MM.1S (cell line): ENCODE results near the gene RAPGEF4.
"Not testable (repeated sequence)": the region's sequence is repeated elsewhere in the genome, so short reads cannot be mapped to it uniquely, and the experiment has no call there.

ENCODE experiments used
- DNase-seq: peaks from one replicate; pipeline ENCODE4 v3.0.0-alpha.2; 2015
- H2AFZ ChIP-seq: fragments of 300-600 bp; sonication (generic); 2 replicates; pipeline ENCODE4 v1.6.0; 2016; ENCODE audit warnings: antibody characterized with exemption, low read length
- H3F3A ChIP-seq: fragments of 300-600 bp; sonication (generic); 2 replicates; pipeline ENCODE4 v1.6.1; 2016; ENCODE audit warnings: mild to moderate bottlenecking, antibody characterized with exemption, low read length, moderate library complexity, mixed read lengths; ENCODE audit not compliant: insufficient read depth
- H3K27ac ChIP-seq: fragments of 300-600 bp; sonication (generic); 2 replicates; pipeline ENCODE4 v1.5.1; 2016; ENCODE audit warnings: mild to moderate bottlenecking, low read length
- H3K27me3 ChIP-seq: fragments of 300-600 bp; sonication (generic); replicated peaks from 2 replicates; pipeline ENCODE4 v1.6.0; 2016; ENCODE audit warnings: low read length; ENCODE audit not compliant: insufficient read depth
- H3K36me3 ChIP-seq: fragments of 300-600 bp; sonication (generic); replicated peaks from 2 replicates; pipeline ENCODE4 v1.6.1; 2016; ENCODE audit warnings: mild to moderate bottlenecking, low read length, mixed read lengths; ENCODE audit not compliant: insufficient read depth
- H3K4me1 ChIP-seq: fragments of 300-600 bp; sonication (generic); 2 replicates; pipeline ENCODE4 v1.6.1; 2016; ENCODE audit warnings: low read length, mixed read lengths
- H3K4me2 ChIP-seq: fragments of 300-600 bp; sonication (generic); 2 replicates; pipeline ENCODE4 v1.6.0; 2016; ENCODE audit warnings: low read depth, low read length
- H3K4me3 ChIP-seq: fragments of 300-600 bp; sonication (generic); 2 replicates; pipeline ENCODE4 v1.5.1; 2016; ENCODE audit warnings: low read length, mixed read lengths
- H3K79me2 ChIP-seq: fragments of 300-600 bp; sonication (generic); 2 replicates; pipeline ENCODE4 v1.6.1; 2016; ENCODE audit warnings: mixed run types, low read length, mixed read lengths
- H3K9ac ChIP-seq: fragments of 300-600 bp; sonication (generic); 2 replicates; pipeline ENCODE4 v1.6.1; 2016; ENCODE audit warnings: low read length, mixed read lengths
- H3K9me2 ChIP-seq: fragments of 300-600 bp; sonication (generic); replicated peaks from 2 replicates; pipeline ENCODE4 v1.6.1; 2016; ENCODE audit warnings: mild to moderate bottlenecking, low read length, mixed read lengths; ENCODE audit not compliant: insufficient read depth
- H3K9me3 ChIP-seq: fragments of 300-600 bp; sonication (generic); replicated peaks from 2 replicates; pipeline ENCODE4 v1.6.1; 2016; ENCODE audit warnings: mild to moderate bottlenecking, low read length, mixed read lengths; ENCODE audit not compliant: insufficient read depth
- H4K20me1 ChIP-seq: fragments of 300-600 bp; sonication (generic); 2 replicates; pipeline ENCODE4 v1.6.1; 2016; ENCODE audit warnings: mild to moderate bottlenecking, low read length, moderate library complexity, mixed read lengths; ENCODE audit not compliant: insufficient read depth
- EZH2 ChIP-seq: fragments of 300-600 bp; sonication (generic); optimal IDR thresholded peaks from 2 replicates; pipeline ENCODE3; 2017; ENCODE audit warnings: low read depth, mild to moderate bottlenecking, antibody characterized with exemption, low read length, mixed read lengths
- EZH2phosphoT487 ChIP-seq: fragments of 300-600 bp; sonication (generic); IDR thresholded peaks from 2 replicates; pipeline ENCODE4 v1.6.1; 2018; ENCODE audit warnings: antibody characterized with exemption, low read length
- TF ChIP-seq, protein P1 (sequence below): fragments of 300-600 bp; sonication (generic); IDR thresholded peaks from 2 replicates; pipeline ENCODE4 v1.5.1; 2016; ENCODE audit warnings: antibody characterized with exemption, low read length, mixed read lengths

RAPGEF4 gene

DNA sequence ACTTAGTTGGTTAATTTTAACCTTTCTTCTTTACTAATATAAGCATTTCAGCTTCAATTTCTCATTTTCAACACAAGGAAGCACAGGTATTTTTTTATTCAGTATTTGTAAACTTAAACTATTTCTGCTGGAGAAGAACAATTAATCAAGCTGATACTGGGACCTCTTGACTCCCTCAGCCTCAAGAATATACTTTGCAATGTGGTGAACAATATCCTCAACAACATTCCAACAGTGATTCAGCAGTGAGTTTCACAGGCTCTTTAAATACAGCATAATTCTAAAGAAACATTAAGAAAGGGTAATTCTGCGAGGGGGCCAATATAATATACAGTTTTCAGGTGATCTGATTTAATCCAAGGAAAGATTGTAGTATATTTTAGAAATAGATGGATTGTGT lies 10.0 kb downstream of the RAPGEF4 start:
- H3K9ac ChIP-seq, result no peak overlapping the region
- H3K27me3 ChIP-seq, result no peaks in the 10 kb centered on the region
- no peaks in the 10 kb centered on the region for H3K79me2 ChIP-seq
- H2AFZ ChIP-seq, result no peak overlapping the region
- H3K4me2 ChIP-seq, result no peak overlapping the region
- no peaks in the 10 kb centered on the region for H3K36me3 ChIP-seq
- no peaks in the 10 kb centered on the region for H3K9me2 ChIP-seq
- no peak for DNase-seq
- H3K9me3 ChIP-seq, result no peaks in the 10 kb centered on the region
- H3K27ac ChIP-seq, result no peak overlapping the region
- H3K4me1 ChIP-seq, result no peaks in the 10 kb centered on the region
- H4K20me1 ChIP-seq, result no peaks in the 10 kb centered on the region
- no peak for TF ChIP-seq EZH2
- TF ChIP-seq, protein P1, sequence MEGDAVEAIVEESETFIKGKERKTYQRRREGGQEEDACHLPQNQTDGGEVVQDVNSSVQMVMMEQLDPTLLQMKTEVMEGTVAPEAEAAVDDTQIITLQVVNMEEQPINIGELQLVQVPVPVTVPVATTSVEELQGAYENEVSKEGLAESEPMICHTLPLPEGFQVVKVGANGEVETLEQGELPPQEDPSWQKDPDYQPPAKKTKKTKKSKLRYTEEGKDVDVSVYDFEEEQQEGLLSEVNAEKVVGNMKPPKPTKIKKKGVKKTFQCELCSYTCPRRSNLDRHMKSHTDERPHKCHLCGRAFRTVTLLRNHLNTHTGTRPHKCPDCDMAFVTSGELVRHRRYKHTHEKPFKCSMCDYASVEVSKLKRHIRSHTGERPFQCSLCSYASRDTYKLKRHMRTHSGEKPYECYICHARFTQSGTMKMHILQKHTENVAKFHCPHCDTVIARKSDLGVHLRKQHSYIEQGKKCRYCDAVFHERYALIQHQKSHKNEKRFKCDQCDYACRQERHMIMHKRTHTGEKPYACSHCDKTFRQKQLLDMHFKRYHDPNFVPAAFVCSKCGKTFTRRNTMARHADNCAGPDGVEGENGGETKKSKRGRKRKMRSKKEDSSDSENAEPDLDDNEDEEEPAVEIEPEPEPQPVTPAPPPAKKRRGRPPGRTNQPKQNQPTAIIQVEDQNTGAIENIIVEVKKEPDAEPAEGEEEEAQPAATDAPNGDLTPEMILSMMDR, result no peak
- TF ChIP-seq EZH2phosphoT487, result no peak
- H3K4me3 ChIP-seq, result no peak overlapping the region
- H3F3A ChIP-seq, result no peaks in the 10 kb centered on the region

DNA sequence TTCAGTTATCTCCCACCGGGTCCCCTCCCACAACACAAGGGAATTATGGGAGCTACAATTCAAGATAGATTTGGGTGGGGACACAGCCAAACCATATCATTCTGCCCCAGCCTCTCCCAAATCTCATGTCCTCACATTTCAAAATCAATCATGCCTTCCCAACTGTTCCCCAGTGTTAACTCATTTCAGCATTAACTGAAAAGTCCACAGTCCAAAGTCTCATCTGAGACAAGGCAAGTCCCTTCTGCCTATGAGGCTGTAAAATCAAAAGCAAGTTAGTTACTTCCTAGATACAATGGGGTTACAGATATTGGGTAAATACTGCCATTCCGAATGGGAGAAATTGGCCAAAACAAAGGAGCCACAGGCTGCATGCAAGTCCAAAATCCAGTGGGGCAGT lies 12.9 kb downstream of the RAPGEF4 start:
- H3K9me2 ChIP-seq, H3K9ac ChIP-seq, H3K36me3 ChIP-seq, H3K27ac ChIP-seq, H3F3A ChIP-seq, H2AFZ ChIP-seq, H3K4me3 ChIP-seq, H3K4me1 ChIP-seq, H3K79me2 ChIP-seq, H3K9me3 ChIP-seq, H4K20me1 ChIP-seq, H3K4me2 ChIP-seq, H3K27me3 ChIP-seq, DNase-seq: not testable (repeated sequence)

DNA sequence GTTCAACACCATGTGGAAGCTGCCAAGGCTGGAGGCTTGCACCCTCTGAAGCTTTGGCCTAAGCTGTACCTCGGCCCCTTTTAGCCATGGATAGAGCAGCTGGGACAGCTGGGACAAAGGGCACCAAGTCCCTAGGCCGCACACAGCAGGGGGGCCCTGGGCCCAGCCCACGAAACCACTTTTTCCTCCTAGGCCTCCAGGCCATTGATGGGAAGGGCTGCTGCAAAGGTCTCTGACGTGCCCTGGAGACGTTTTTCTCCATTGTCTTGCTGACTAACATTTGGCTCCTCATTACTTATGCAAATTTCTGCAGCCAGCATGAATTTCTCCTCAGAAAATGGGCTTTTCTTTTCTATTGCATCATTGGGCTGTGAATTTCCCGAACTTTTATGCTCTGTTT lies 13.7 kb downstream of the RAPGEF4 start:
- H3K79me2 ChIP-seq, result no peaks in the 10 kb centered on the region
- no peak overlapping the region for H2AFZ ChIP-seq
- DNase-seq, result no peak
- no peak overlapping the region for H3K9ac ChIP-seq
- H3K27me3 ChIP-seq, result no peaks in the 10 kb centered on the region
- H3K27ac ChIP-seq, result no peak overlapping the region
- H4K20me1 ChIP-seq, result no peaks in the 10 kb centered on the region
- H3F3A ChIP-seq, result no peaks in the 10 kb centered on the region
- no peaks in the 10 kb centered on the region for H3K9me2 ChIP-seq
- no peaks in the 10 kb centered on the region for H3K36me3 ChIP-seq
- no peaks in the 10 kb centered on the region for H3K9me3 ChIP-seq
- no peaks in the 10 kb centered on the region for H3K4me1 ChIP-seq
- H3K4me2 ChIP-seq, result no peak overlapping the region
- H3K4me3 ChIP-seq, result no peak overlapping the region
- no peak for TF ChIP-seq EZH2

DNA sequence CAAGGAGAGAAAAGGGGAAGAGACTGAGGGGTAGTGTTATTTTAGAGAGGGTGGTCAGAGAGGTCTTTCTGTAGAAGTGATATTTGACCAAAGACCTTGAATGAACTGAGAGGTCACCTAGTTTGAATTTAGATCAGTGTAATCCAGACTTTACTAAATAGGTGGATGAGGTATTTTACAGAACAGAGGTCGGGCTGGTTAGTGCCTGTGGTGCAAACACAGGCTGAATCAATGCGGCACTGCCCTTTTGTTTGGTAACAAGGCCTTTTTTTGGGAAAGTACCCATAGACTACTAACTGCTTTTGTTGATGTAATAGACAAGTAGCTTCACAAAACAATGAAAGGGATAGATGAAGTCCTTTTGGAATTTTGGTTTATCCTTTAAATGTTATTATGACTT lies 15.9 kb downstream of the RAPGEF4 start:
- Histone ChIP-seq H3K9ac (no peak overlapping the region), H4K20me1 (no peaks in the 10 kb centered on the region), H3K4me1 (no peaks in the 10 kb centered on the region), H2AFZ (no peak overlapping the region), H3K4me2 (no peak overlapping the region), H3K9me2 (no peaks in the 10 kb centered on the region), H3K9me3 (no peaks in the 10 kb centered on the region), H3K27me3 (no peaks in the 10 kb centered on the region), H3K27ac (no peak overlapping the region), H3F3A (no peaks in the 10 kb centered on the region), H3K36me3 (no peaks in the 10 kb centered on the region), H3K4me3 (no peak overlapping the region), H3K79me2 (no peaks in the 10 kb centered on the region)
- no peak for TF ChIP-seq EZH2
- TF ChIP-seq EZH2phosphoT487, result no peak
- TF ChIP-seq, protein P1, result no peak
- DNase-seq, result no peak
